Ovary (tissue), 3 donors: ENCODE measurements around the gene CACNA2D4.

ENCODE experiments used
- CTCF ChIP-seq, 3 donors: fragments of 450-650 bp in 2 of 3; fragments of 200-600 bp in 1 of 3; IDR thresholded peaks; one replicate each; pipeline versions ENCODE4 v1.5.1 to v1.8.0; 2016 to 2022; ENCODE audit warnings: antibody characterized with exemption in 3 of 3, mild to moderate bottlenecking in 1 of 3
- EP300 ChIP-seq: sonication (generic); formaldehyde crosslinking; IDR thresholded peaks from one replicate; pipeline ENCODE4 v1.6.1; 2017; ENCODE audit warnings: antibody characterized with exemption
- POLR2A ChIP-seq: fragments of 450-650 bp; IDR thresholded peaks from one replicate; pipeline ENCODE4 v1.6.1; 2017; ENCODE audit warnings: antibody characterized with exemption, mild to moderate bottlenecking, moderate library complexity
- donor health status: DM: no; HTN: no; CAD: no.

GRCh38 chr12:1838994-1839365 is 79.5 kb downstream of the CACNA2D4 start:
- TF ChIP-seq CTCF (IDR thresholded peaks at IDR 0.05), result no peak
- TF ChIP-seq POLR2A, result no peak
- TF ChIP-seq EP300, result no peak
